Muscle of back (tissue), 11 donors: ENCODE data around the gene RIN3. TPM values are rescaled to one million over a fixed set of nuclear protein-coding genes. Genes with fewer than 3 reads are reported as not detected.

Source experiments
- DNase-seq, 3 donors: peaks; one replicate each; pipeline versions ENCODE4 v3.0.0 to v3.0.0-alpha.2; 2013
- polyA plus RNA-seq, 10 donors: library from polyadenylated mRNA; unstranded; fragments of 120-200 nt; gene quantifications; one replicate each; pipeline ENCODE4 v1.2.1, GENCODE V29; 2013; ENCODE audit not compliant: insufficient read length in 10 of 10

Gene RIN3
- polyA plus RNA-seq, 10 donors: 10.3 to 17.0 (median 12.8) TPM

DNA sequence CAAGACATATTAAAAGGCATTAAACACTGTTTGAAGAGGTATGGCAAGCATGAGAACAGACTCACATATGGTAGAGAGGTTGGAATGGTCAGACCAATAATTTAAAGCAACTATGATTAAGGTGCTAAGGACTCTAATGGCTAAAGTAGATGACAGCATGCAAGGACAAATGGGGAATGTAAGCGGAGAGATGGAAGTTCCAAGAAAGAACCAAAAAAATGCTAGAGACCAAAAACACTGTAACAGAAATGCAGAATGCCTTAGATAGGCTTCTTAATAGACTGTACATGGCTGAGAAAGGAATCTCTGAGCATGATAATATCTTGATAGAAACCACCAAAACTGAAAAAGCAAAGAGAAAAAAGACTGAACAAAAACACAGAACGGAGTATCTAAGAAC is 77.4 kb downstream of the RIN3 start:
- no peak for DNase-seq

DNA sequence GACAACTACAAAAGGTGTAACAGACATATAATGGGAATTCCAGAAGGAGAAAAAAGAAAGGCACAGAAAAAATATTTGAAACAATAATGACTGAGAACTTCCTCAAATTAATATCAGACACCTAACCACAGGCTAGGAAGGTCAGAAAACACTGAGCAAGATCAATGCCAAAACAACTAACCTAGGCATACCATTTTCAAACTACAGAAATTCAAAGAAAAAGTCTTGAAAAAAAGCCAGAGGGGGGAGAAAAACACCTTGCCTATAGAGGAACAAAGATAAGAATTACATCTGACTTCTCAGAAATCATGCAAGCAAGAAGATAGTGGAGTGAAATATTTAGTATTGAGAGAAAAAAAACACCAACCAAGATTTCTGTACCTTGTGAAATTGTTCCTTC is 77.8 kb downstream of the RIN3 start:
- DNase-seq: no peak

- no peak for DNase-seq
Observed at GRCh38 chr14:92595267-92595666, 81.7 kb downstream of the RIN3 start.

DNA sequence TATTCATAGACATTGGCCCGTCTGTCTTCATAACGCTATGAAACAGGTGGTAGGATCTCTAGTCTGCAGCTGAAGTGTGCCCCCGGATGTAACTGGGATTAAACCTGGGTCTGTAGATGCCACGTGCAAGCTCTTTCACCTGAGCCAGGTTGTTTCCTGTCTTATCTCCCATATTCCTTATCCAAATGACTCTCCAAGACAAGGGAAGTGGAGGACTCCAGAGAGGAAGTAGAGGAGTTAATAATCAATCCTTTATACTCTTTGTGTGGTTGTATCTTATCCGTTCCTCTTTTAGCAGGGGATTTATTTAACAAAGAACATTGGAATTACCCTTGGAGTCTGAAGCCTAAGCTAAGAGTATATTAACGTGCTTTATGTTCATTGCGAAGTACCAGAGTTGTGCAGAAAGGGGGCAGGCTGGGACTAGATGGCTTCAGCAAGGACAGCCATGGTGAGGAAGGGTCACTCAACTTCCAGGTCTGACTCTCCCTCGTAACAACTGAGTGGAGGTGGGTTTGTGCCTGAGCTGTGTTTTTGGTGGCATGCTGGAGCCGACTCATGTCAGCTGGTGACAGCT is 82.8 kb downstream of the RIN3 start:
- DNase-seq: no peak

DNA sequence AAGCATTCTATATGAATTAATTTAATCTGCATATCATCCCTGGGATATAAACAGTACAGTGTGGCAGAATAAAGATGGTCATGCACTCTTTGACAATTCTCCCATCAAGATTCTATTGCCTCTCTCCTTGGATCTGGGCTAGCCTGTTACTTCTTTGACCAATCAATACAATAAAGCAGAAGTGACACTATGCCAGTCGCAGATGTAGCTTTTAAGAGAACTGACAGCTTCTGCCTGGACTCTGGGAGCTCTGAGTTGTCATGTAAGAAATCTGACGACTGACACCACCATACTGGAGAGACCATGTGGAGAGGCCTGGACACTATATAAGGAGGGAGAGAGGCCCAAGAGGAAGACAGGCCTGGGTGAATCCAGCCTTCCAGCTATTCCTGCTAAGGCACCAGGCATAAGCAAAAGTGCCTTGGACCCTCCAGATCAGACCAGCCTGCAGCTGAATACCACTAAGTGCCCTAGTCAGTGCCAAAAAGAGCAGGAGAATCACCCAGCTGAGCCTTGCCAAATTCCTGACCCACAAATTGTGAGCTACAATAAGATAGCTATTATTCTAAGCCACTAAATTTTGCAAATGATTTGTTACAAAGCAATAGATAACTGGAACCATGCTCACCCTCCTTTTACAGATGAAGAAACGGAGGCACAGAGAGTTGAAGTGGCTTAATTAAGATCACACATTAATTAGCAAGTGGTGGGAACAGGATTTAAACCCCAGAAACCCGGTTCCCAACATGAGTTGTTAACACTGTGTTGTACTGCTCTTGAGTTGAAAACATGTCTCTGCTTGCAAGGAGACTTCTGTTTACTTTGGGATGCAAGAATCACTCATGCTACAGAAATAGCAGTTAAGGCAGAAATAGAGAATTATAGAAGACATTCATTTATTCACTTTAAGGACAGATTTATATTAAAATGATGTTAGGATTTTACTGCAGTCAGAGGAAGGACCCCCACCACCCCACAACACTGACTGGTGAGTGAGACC is 84.6 kb downstream of the RIN3 start:
- DNase-seq: no peak

DNA sequence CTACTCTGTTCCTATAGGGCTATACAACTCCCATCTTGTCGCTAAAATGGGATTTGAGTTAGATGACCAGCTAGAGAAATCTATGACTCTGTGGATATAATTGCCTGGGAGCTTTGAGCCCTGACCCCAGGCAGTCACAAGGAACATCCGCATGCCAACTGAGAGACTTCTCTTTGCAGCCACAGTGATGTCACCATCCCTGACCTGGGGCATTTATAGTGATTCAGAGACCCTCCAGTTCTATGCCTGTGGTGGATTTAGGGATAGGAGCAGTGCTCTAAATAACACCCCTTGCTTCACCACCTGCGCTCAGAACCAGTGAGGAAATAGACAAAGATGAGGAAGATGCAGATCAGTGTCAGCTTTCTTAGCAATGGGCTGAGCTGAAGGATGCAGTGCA is 86.2 kb downstream of the RIN3 start:
- DNase-seq: no peak

- peak in 1 of 3 donors; percentile 38 for DNase-seq
Observed at GRCh38 chr14:92600318-92601053, 86.9 kb downstream of the RIN3 start.

- no peak for DNase-seq
Observed at GRCh38 chr14:92601131-92601710, 87.6 kb downstream of the RIN3 start.

- DNase-seq: peak in 1 of 3 donors; percentile 29
Observed at GRCh38 chr14:92601757-92602417, 88.3 kb downstream of the RIN3 start.

GRCh38 chr14:92603309-92604242 is 90.0 kb downstream of the RIN3 start:
- peak in 1 of 3 donors; percentile 50 for DNase-seq

DNA sequence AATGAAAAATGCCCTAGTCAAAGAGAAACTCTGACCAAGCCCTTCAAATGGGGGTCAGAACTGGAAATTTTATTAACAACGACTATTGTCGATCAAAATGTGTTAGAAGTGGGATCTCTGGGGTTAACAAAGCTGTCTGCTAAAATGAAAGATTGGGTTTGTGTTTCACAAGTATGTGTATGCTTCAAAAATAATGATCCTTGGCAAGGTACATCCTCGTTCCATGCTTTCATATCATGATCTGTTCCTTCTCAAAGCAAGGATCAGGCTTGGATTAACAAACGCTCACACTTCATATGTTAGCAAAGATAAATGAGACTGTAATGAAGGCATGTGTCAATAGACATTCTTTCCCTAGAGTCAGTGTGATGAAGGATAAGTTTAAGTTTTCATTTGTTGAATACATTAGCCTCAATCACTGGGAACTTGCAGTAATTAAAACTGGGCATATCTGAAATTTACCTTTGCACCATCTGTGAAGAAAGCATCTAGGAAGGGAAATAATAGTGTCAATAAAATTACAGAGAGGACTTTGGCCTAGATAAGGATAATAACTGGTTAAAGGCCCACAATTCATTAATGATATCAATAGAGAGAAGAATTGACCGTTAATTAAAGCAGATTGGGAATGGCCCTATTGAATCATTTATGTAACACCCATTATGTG is 91.8 kb downstream of the RIN3 start:
- DNase-seq: no peak

GRCh38 chr14:92607251-92607650 is 93.7 kb downstream of the RIN3 start:
- DNase-seq: no peak

DNA sequence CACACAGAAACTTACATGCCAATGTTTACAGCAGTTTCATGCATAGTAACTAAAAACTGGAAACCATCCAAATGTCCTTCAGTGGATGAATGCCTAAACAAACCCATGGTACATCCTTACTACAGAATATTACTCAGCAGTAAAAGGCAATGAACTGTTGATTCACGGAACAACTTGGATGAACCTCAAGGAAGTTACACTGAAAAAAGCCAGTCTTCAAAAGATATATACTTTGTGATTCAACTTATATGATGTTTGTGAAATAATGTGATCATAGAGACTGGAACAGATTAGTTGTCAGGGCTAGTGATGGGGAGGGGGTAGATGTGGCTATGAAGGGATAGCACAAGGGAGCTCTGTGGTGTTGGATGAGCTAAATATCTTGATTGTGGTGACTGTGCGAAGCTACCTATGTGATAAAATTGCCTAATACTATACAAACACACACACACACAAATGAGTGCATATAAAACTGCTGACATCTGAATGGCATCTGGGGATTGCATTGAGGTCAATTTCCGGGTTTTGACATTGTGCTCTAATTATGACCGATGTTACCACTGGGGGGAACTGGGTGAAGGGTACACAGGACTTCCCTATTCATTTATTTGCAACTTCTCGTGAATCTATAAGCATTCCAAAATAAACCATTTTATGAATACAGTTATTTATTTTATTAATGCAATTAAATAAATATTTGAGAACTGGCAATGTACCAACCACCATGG is 94.3 kb downstream of the RIN3 start:
- DNase-seq: peak in 1 of 3 donors; percentile 61

DNA sequence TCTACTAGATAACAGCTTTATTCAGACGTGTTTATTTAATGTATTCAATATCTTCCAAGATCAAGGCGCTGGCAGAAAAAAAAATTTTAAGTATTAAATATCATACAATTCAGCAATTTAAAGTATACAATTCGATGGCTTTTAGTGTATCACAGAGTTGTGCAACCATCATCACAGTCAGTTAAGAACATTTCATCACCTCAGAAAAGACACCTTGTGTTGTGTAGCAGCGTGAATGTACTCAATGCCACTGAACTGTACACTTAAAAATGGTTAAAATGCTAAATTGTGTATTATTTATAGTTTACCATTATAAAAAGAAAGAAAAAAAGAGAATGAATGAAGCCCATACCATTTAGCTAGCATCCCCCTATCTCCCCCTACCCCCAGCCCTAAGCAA is 96.4 kb downstream of the RIN3 start:
- no peak for DNase-seq

DNA sequence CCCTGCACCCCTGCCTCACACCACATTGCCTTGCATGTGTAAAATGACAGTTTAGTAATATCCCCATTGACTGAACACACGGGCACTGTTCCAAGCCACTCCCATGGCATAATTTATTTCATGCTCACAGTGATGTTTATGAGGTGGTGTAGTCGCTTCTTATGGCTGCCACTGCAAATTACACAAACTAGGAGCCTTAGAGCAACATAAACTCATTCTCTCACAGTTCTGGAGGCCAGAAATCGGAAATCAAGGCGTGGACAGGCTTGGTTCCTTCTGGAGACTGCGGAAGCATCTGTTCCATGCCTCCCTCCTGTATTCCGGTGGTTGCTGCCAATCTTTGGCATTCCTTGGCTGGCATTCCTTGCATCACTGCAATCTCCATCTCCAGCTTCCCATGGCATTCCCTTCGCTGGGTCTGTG is 97.3 kb downstream of the RIN3 start:
- no peak for DNase-seq

GRCh38 chr14:92613008-92613658 is 99.6 kb downstream of the RIN3 start:
- no peak for DNase-seq

DNA sequence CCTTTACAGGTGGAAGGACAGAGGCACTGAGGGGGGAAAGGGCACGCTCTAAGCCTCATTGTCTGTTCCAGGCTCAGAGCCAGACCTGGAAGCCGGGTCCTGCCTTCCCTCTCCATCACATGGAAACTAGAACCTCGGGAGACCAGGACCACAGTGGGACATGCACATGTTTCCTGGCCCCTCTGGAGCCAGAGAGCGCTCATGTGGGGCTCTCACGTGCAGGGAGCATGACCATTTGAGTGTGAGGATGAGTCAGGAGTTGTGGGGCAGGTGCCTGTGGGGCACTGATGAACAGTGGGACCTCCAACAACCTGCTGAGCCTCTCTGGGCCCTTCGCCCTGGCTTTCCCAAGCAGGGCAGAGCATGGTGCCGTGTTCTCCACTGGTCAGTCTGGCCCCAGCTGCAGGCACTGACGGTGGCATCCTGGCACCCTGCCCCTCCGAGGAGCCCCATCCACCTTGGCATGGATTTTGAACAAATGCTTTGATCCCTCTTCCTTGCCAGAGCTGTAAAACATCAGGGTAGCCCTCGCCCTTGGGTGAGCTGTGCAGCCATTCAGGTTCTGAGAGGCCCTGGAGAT is 100.2 kb downstream of the RIN3 start:
- no peak for DNase-seq

DNA sequence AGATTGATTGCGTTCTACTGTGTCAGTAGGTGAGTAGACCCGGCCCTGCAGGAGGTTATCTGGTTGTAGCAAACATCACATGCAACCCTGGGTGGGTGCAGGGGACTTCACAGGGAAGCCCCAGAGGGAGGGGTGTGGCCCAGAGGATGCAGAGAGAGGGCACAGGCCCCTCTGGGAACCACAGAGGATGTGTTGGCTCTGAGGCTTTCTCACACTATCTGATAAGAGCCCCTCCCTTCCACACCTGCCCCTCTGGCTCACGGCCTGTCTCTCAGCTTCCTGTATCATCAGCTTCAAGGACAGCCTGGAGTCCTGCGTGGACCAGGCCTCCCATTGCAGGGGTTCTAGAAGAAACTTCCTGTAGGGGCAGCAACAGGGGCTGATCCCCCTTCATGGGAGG is 101.9 kb downstream of the RIN3 start:
- DNase-seq: no peak
